ENCODE data around the gene TIPARP.

TIPARP gene

DNA sequence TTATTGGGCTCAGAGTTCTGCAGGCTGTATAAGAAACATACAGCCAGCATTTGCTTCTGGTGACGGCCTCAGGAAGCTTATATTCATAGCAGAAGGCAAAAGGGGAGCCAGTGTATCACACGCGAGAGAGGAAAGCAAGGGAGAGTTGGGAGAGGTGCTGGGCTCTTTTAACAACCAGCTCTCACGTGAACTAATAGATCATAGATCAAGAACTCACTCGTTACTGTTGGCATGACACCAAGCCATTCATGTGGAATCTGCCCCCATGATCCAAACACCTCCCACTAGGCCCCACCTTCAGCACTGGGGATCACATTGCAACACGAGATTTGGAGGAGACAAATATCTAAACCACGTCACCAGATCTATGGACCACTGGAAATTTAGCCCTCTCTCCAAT lies 70.2 kb downstream of the TIPARP start:
- no peak for DNase-seq

DNA sequence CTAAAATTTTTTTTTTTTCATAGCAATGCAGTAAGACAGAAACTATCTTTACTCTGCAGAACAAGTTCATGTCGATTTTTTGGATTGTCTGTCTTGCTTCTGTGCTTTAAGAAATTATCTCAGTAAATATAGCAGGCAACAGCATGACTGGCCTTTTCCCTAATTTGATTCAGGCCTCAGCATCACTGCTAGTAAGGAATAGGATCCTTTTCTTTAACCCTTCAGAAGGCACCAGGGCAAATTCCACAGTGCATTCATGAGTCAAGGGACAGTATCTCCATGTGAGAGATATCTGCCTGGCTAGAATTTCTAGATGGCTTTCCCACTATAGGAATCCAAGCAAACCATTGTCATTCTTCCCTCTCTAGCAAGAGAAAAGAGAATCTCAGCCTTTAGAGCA lies 71.4 kb downstream of the TIPARP start:
- no peak for DNase-seq

DNA sequence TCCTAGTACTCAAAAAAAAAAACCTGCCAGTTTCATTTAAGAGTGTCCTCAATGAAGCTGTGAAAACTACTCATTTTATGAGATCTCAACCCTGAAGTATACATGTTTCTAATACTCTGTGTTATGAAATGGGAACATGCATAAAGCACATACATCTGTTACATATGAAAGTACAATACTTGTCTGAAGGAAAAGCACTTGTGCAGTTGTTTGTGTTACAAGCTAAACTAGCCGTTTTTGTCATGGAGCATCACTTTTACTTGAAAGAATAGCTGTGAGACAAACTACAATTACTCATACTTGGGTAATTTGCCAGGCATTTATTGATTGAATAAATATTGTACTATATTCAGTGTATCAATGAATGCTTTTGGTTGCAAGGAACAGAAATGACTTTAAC lies 72.7 kb downstream of the TIPARP start:
- no peak for DNase-seq

DNA sequence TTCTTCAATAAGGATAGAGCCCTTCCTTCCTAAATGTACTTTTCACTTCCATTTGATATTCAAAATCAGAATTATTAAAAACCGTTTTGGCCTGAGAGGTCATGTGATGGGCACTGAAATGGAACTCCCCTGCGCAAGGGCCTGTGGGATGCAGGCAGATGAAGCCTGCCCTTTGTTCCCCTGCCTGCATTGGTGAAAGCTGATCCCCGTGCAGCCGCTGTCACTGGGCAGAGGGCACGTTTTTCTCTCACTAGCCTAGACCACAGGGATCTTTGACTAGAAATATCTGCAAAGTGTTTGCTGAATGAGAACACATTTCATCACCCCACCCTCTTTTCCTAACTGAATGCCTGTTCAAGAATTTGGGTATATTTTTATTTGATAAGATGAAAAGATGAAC lies 74.9 kb downstream of the TIPARP start:
- no peak for DNase-seq

DNA sequence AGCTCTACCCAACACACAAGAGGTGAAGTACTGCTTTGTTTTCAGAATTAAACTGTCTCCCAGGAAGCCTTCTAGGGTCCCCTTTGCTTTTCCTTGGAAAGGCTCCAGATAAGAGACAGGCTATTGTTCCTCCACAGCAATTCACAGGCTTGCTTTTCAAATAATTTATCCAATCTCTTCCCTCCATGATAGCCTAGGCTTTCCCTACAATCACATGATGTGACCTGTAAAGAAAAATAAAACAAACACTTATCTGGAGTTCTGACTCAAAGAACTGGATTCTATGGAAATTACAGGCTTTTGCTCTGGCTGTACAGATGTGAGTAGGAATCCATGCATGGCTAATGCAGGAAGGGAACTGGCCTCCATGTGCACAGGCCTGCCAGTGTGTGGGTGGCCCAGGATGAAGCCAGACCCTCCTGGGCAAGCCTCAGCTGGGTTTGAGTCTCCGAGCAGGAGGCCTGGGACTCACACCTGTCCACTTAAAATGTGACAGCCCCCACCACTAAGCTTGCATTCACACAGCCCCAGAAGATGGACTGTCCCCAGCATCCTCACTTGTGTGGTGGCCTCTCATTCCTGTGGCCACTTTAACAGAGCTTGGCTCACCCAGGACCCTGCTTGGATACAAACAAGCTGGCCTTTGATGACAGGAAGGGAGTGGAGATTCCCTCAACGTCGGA lies 75.9 kb downstream of the TIPARP start:
- peak; percentile 60 for DNase-seq

DNA sequence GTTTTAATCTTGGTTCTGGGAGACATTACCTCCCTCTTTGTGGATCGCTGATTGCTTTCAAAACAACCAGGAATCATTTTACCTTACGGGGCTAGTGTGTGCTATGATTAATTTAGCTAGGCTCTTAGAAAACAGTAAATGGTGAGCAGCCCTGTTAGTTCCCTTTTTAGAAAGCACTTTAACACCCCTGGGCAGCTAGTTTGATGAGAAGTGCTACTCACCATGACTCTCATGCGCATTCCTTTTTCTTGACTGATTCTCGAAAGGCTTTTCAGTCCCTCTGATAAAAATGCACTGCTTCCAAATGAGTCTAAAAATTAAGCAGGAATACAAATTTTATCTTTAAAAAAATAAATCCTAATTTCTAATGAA lies 76.5 kb downstream of the TIPARP start:
- peak; percentile 73 for DNase-seq

DNA sequence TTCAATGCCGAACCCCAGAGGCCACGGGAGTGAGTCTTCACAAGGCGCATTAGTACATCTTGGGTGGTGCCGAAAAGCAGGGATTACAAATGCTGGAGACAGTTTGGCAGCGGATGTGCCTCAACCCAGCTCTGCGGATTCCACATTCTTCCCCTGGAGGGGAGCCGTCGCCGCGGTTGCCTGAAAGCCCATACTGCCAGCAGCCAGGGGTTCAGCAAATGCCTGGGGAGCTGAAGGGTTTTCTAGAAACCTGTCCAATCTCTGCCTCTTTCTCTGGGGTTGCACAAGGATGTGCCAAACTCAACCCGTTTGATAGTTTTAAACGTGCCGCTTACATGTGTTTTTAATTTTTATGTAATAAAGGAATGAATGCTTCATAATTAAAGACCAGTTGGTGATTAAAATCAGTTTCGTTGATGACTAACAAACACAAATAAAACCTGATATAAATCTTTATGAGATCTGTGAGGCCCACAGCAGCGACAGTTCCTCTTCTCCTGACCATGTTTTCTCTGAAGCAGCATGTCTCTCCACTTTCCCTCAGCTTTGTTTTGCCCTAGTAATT lies 77.2 kb downstream of the TIPARP start:
- peak; percentile 96 for DNase-seq
